HG03095 (cell line): Measurements from ENCODE around the gene SLC25A17.
"Not testable (repeated sequence)": the region's sequence is repeated elsewhere in the genome, so short reads cannot be mapped to it uniquely, and the experiment has no call there.

Experiments
- ATAC-seq: cut with Tn5 transposase; IDR thresholded peaks from one replicate; pipeline ENCODE4 v1.9.1; 2021; ENCODE audit warnings: moderate library complexity; ENCODE audit not compliant: unreplicated experiment

Gene SLC25A17

DNA sequence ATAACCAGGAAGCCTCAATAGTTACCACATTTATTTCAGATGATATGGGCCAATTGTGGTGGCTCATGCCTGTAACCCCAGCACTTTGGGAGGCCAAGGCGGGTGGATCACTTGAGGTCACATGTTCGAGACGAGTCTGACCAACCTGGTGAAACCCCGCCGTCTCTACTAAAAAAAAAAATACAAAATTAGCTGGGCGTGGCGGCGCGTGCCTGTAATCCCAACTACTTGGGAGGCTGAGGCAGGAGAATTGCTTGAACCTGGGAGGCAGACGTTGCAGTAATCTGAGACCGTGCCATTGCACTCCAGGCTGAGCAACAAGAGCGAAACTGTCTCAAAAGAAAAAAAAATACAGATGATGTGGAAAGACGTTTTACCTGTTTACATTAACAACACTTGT lies 60.3 kb downstream of the SLC25A17 start:
- ATAC-seq: not testable (repeated sequence)

DNA sequence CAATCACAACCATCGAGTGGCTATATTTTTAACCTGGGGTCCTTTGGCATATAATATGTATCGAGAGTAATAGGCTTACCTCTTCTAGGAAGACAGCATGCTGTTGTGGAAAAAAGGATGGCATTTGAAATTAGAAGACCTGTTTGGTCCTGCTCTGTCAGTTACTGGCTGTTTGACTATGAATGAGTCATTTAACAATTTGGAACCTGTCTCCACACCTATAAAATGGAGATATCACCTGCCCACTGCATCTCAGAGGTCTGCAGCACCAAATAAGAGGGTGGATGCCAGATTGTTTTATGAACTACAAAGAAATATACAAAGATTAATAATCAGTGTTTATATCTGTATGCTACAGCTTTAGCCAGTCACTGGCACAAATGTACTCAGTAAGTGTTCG lies 60.8 kb downstream of the SLC25A17 start:
- no peak for ATAC-seq

DNA sequence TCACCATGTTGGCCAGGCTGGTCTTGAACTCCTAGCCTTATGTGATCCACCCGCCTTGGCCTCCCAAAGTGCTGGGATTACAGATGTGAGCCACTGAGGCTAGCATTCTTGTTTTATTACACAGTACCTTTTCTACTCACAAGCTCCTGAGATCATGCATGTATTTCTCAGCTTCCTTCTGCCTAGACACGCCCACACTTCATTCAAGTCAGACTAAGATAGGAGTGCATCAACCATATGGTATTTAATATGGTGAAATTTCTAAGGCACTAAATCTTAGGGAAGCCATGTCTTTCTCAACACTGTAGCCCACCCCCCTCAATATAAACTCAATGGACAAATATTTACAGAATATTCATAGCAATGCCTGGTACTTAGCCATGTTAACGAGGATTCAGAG lies 62.1 kb downstream of the SLC25A17 start:
- no peak for ATAC-seq

DNA sequence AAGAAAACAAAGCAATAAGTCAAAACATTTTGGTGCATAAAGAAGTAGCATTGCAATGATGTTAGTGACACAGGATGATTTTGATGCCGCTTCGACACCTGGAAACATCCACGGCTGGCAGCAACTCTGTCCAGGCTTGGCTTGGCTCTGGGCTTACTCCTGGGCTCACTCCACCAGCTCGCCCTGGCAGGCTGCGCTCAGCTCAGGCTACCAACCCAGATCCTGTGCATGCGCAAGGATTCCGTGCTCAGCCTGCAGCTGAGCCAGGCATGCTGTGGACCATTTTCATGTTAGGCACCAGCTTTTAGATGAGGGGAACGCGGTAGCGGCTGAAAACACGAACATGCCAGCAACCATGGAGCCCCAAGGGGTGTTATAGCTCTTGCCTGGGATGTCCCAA lies 66.0 kb downstream of the SLC25A17 start:
- no peak for ATAC-seq

DNA sequence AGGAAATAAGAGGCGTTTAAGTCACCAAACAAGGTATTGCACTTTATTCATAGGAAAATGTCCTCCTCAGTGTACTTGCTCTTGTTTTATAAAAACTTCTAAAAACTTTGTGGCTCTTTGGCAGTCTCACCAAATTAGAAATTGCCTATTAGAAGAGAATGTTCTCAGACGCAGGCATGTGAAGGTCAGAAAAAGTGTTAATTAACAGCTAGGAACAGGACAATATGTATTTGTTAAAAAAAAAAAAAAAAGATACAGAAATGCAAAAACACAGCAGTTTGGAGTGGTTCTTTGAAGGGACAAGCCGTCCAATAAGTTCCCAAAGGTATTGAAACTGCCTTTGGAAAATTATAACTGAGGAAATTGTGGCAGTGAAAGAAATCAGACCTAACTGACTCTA lies 67.9 kb downstream of the SLC25A17 start:
- no peak for ATAC-seq

DNA sequence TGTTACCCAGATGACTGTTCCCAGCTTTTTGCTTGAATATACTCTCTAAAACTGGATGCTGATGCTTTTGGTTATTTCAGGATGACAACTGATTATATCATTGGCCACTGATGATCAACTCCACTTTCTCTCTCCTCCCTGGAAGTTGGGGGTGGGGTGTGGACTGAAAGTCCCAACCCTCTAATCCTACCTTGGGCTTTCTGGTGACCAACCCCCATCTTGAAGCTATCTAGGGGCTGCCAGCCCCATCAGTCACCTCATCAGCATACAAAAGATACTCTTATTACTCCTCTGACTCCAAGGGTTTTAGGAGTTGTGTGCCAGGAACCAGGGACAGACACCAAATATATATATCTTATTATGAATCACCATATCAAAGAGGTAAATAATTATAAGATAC lies 69.3 kb downstream of the SLC25A17 start:
- ATAC-seq: no peak

DNA sequence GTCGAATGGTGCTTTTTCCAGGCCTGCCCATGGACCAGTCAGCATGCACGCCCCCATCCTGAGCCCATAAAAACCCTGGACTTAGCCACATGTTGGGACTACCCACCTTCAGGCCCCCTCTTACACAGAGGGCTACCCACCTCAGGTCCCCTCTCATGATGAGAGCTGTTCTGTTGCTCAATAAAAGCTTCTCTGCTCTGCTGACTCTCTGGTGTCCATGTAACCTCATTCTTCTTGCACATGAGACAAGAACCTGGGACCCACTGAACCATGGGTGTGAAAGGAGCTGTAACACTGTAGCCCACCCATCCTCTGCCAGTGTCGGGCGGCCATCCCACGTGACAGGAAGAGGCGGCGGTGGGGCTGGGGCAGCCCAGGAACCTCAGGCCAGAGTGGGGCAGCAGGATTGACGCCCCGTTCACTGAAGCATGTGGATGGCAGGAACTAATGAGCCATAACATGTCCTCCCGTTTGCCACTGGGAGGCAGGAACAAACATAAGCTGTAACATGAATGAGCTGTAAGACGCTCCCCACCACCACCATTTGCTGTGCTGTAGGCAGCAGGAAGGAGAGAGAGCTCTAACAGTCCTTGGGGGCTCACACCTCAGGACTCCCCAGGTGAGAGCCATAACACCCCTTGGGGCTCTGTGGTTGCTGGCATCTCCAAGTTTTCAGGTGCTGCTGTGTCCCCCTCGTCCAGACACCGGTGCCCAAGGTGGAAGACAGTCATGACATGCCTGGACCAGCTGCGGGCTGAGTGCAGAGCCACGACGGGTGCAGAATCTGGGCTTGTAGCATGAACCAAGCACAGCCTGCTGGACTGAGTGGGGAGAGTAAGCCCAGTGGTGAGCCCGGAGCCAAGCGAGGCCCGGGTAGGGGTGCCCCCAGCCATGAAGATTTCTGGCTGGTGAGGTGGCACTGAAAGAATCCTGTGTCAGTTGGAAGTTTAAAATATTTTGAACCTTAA lies 70.5 kb downstream of the SLC25A17 start:
- no peak for ATAC-seq

DNA sequence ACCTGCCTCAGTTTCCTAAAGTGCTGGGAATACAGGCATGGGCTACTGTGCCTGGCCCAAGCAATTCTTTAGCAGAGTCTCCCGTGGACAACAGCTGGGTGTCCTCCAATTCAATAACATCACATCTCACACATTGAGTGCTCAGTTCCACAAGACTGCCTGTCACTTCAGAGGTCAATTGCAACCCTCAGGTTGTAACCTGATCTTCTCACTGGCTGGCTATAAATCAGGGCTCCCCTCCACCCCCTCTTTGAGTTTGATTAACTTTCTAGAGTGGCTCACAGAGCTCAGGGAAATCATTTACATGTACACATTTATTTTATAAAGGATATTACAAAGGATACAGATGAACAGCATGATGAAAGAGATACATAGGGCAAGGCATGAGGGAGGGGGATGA lies 71.8 kb downstream of the SLC25A17 start:
- ATAC-seq: no peak

DNA sequence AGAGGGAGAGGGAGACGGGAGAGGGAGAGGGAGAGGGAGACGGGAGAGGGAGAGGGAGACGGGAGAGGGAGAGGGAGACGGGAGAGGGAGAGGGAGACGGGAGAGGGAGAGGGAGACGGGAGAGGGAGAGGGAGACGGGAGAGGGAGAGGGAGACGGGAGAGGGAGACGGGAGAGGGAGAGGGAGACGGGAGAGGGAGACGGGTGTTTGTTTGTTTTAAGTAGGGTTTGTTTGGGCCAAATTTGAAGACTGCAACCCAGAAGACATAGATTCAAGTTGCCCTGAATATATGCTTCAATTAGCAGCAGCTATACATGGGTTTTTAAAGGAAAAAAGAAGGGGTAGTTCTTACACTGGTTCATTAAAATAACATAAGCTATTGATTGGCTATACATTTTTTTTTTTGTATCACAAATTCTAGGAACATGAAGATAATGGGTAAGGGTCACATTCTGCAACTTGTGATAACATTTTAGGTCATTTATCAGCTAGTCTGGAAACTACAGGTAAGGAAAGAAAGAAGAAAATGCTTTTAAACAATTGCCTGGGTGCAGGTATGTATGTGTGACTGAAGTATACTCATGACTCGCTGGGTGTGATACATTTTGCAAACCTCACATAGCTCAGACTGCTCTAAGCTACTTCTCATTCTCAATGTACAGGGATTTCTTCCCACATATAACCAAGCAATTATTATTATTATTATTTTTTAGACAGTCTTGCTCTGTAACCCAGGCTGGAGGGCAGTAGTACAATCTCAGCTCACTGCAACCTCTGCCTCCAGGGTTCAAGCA lies 72.5 kb downstream of the SLC25A17 start:
- no peak for ATAC-seq

DNA sequence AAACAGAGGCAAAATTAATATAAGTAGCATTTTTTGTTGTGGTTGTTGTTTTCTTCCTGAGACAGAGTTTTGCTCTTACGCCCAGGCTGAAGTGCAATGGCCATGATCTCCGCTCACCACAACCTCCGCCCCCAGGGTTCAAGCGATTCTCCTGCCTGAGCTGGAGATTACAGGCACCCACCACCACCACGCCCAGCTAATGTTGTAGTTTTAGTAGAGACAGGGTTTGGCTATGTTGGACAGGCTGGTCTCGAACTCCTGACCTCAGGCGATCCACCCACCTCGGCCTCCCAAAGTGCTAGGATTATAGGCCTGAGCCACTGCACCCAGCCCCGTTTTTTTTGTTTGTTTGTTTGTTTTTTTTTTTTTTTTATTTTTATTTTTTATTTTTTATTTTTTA lies 75.4 kb downstream of the SLC25A17 start:
- no peak for ATAC-seq

DNA sequence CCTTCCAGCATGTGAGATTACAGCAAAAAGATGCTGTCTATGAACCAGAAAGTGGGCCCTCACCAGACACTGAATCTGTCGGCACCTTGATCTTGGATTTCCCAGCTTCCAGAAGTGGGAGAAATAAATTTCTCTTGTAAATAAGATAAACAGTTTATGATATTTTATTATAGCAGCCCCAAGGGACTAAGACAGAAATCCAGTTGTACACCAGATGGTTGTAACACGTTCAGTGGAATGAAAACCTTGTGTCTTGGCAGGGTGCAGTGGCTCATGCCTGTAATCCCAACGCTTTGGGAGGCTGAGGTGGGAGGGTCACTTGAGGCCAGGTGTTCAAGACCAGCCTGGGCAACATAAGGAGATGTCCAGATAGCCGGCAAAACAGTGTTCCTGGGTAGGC lies 78.0 kb downstream of the SLC25A17 start:
- no peak for ATAC-seq

DNA sequence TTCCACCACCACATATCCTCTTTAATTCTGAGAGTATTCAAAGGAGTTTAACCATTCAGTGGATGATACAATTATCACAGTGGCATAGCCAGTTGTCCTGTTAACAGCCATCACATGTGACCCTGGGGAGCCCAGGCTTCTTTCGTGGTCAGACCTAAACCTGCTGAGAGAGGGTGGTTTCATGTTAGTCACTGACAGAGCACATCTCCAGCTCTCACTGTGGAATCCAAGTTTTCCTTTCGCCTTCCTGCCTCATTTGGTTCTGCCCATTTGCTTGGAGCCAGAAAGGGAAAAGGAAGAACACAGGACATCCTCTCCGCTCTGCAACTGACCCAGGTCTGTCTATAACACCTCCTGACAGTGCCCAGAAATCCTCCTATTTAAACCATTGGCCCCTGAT lies 79.4 kb downstream of the SLC25A17 start:
- ATAC-seq: no peak

DNA sequence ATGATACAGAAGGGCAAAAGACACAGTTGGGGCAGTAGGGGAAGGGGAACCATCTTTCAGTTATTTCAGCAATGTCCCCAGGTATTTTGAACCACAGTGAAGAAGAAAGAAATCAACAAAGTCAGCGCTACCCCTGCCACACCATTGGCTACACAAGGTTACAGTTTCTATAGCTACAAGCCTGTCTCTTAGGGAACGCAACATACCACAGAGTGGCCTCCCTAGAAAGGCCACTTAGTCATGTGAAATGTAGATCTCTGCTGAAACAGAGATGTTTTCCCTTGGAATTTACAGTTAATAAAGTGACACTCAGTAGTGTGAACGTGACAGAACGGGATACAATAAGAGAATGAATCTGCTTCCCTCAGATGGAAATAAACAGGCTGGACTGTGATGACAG lies 85.2 kb downstream of the SLC25A17 start:
- no peak for ATAC-seq

DNA sequence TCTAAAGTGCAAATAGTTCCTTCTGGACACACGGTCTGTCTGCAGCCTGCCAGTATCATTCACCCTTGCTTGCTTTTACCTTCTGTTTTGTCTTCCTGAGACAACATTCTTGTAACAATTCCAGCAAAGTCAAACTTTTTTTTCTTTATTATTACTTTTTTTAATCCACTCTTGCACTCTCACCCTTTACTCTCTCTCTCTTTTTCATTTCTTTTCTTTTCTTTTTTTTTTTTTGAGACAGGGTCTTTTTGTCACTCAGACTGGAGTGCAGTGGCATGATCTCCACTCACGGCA lies 86.2 kb downstream of the SLC25A17 start:
- no peak for ATAC-seq

DNA sequence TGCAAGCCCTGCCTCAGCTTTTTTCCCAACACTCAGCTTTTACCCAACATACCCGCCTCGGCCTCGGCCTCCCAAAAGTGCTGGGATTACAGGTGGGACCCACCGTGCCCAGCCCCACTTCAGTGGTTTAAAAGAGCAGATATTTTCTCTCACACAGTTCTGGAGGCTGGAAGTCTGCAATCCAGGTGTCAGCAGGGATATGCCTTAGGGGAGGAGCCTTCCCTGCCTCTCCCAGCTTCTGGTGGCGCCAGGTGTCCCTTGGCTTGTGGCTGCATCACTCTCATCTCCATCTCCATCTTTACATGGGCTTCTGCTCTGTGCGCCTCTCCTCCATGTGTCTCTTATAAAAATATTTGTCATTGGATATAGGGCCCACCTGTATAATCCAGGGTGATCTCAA lies 89.9 kb downstream of the SLC25A17 start:
- ATAC-seq: no peak

DNA sequence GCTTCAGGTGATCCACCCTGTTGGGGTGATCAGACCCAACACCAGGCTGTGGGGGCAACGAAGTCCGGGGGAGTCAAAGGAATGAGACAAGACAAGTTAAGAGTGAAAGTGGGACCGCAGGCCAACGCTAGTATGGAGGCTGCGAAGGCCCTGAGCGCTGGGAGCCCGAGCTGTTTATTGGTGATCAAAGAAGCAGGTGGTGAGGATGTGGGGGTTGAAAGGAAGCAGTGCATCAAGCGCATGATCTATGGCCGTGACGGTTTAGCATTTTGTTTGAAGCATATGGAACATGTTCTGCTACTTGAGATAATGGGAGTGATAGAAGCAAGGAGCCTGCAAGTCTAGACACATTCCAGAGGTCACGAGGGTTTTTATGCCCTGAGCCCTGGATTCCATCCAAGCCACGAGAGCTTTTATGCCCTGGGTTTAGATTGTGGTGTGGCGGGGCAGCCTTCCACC lies 90.4 kb downstream of the SLC25A17 start:
- ATAC-seq: no peak

DNA sequence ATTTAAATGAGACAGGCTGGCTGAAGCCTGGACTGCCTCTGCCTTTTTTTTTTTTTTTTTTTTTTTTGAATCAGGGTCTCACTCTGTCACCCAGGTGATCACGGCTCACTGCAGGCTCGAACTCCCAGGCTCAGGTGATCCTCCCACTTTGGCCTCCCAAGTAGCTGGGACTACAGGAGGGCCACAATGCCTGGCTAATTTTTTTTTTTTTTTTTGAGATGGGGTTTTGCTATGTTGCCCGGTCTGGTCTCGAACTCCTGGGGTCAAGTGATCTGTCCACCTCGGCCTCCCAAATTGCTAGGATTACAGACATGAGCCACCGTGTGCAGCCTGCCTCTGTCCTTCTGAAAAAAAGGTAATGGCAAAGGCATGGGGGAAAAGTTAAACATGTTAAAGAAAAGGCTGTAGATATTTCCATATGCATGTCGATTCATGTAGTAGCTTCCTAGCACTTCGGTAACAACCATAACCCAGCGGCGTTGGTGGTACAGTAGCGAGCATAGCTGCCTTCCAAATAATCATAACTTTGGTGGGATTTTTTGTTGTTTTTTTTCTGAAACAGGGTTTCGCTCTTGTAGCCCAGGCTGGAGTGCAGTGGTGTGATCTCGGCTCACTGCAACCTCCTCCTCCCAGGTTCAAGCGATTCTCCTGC lies 91.1 kb downstream of the SLC25A17 start:
- no peak for ATAC-seq

DNA sequence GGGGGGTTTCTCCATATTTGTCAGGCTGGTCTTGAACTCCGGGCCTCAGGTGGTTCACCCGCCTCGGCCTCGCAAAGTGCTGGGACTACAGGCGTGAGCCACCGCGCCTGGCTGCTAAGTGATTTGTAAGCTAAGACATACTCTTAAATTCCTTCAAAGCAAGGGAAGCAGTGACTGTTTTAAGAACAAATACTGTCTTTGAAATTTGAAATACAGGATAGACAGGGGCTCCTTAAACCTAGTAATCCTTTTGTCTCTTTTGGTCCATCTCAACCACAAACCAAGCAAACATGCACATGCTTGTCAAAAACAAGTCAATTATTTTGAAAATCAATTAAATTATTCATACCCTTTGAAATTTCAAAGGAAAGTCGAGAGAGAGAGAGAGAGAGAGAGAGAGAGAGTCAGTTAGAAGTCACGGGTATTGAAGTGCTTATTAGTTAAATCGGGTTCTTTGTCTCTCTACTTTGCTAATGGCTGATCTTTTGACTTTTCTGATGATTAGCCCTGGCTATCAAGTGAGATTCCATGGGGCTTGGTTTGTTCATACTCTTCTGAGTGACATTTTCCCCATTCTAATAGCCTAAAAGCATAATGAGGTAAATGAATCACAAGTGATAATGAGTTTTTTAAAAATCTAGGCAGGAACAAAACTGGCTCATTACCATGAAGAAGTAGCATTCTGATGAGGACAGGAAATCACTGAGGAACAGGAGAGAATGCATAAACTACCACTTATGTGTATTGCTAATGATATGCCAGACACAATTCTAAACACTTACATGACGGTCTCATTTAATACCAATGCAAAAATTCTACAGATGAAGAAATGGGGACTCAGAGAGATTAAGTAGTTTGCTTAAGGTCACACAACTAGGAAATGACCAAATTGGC lies 91.8 kb downstream of the SLC25A17 start:
- no peak for ATAC-seq

DNA sequence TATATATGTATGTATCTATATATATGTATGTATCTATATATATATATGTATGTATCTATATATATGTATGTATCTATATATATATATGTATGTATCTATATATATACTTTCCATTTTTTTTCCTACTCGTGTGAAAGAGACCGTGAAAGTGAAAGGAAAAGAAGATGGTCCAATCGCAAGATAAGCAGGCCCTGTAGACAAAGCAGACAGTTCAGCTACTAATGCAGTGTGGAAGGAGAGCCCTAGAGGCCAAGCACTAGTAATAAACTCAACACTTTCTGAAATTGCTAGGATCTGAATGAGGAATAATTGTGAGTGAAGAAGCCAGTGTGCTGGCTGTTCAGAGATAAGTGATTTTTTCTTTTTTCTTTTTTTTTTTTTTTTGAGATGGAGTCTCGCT lies 92.6 kb downstream of the SLC25A17 start:
- ATAC-seq: no peak

DNA sequence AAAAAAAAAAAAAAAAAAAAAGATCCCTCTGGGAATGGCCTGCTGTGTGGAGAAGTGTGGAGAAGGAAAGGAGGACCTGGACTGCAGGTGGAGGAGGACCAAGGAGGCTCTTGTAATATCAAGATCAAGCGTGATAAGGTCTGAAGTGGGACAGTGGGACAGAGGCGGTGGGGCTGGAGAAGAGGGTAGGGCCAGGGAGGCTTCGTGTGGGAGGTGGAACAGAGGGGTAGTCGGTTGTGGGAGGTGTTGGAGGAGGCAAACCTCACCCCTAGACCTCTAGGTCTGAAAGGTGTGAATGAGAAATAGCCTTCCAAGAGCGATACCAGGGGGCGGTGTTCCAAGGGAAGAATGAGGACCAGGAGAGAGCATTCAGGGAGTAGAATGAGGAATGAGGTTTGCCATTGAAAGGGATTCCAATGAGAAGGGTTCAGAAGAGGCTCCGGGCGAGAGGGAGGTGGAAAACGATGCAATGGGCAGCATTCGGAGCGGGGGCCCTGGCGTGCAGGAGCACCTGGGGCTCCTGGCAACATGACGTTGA lies 95.7 kb downstream of the SLC25A17 start:
- ATAC-seq: no peak
